Raji (cell line): ENCODE results near the gene GCLM.

ENCODE experiments used
- POLR2A ChIP-seq: IDR thresholded peaks from 2 replicates; pipeline ENCODE4 v1.6.1; 2011; ENCODE audit warnings: low read depth, low read length, control low read depth; ENCODE audit not compliant: insufficient read depth

Gene GCLM

GRCh38 chr1:93851878-93852277, 57.4 kb downstream of the GCLM start:
- no peak for TF ChIP-seq POLR2A

DNA sequence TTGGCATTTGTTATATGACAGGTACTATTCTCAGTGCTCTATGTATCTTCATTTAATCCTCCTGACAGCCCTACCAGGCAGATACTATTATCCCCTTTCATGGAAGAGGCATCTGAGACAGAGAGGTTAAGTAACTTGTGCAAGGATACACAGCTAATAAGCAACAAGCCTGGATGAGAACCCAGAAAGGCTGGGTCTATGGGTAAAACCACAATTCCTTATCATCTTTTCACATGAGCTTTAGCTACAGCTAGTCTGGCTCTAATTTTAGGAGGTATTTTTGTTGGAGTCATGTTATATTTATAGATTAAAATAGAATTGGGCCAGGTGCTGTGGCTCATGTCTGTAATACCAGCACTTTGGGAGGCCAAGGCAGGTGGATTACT, 57.9 kb downstream of the GCLM start:
- TF ChIP-seq POLR2A: no peak

GRCh38 chr1:93848350-93848883, 60.8 kb downstream of the GCLM start:
- TF ChIP-seq POLR2A: no peak

- peak; percentile 38 for TF ChIP-seq POLR2A
Measured at GRCh38 chr1:93847811-93848288, 61.4 kb downstream of the GCLM start.

DNA sequence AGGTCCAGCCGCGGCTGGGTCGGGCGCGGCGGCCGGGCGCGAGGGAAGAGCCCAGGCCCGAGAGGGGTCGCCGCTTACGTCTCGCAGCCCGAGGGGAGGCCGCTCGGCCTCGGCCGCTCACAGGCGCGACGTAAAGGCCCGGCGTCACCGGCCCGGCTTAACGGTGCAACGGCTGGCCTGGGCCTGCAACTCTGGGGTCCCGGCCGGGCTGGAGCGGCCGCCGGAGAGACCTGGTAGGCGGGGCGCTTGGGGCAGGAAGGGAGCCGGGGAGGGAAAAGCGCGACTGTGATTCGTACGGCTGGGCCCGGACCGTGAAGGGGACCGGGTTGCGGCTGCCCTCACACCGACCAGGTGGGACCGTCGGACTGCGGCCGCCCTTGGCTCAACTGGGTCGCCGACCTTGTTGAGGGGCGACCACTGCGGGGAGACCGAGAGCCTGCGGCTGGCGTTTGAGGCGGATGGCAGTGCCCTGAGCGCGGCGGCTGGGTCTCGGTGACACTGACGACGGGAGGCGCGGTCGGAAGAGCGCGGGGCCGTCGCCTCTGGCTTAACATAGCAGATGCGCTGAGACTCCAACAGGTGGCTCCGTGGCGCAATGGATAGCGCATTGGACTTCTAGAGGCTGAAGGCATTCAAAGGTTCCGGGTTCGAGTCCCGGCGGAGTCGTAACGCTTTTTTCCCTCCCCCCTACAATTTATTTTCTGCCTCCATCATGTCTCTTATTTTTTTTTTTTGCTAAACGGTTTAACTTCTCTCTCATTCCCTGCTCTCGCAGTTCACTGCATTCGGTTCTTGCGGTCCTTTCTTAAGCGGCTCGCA, 62.0 kb downstream of the GCLM start:
- peak; percentile 71 for TF ChIP-seq POLR2A

GRCh38 chr1:93846206-93846991, 62.8 kb downstream of the GCLM start:
- TF ChIP-seq POLR2A: peak; percentile 86

GRCh38 chr1:93845538-93846205, 63.6 kb downstream of the GCLM start:
- TF ChIP-seq POLR2A: no peak

DNA sequence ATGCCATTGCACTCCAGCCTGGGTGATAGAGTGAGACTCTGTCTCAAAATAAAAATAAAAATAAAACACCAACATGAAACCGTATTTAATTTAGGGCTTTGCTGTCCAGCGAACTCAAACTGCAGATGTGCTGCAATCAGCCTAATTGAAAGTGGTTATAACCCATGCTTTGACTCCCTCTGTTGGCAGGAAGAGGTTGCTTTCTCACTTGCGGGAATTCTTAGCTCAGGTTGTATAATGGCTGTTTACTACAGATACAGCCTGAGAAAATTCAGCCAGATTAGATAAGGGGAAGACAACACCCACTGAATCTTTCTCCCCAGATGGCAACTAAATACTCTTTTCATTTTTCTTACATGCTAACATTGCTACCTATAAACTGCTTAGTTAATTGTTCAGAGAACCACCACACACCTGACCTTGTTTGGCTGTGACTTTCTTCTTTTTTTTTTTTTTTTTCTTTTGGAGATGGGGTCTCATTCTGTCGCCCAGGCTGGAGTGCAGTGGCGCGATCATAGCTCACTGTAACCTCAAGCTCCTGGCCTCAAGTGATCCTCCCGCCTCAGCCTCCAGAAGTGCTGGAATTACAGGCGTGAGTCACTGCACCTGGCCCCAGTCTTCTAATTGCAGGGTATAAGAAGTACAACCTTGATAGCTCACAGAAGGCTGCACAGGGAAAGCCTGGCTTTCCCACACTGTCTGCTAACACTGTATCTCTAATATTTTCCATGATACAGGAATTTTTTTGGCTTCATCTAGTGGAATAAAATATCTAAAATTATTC, 64.8 kb downstream of the GCLM start:
- TF ChIP-seq POLR2A: no peak

- TF ChIP-seq POLR2A: no peak
Measured at GRCh38 chr1:93842750-93843500, 66.3 kb downstream of the GCLM start.

GRCh38 chr1:93841771-93842170, 67.5 kb downstream of the GCLM start:
- TF ChIP-seq POLR2A: no peak

GRCh38 chr1:93840956-93841482, 68.2 kb downstream of the GCLM start:
- TF ChIP-seq POLR2A: no peak

GRCh38 chr1:93839753-93840152, 69.5 kb downstream of the GCLM start:
- TF ChIP-seq POLR2A: no peak

DNA sequence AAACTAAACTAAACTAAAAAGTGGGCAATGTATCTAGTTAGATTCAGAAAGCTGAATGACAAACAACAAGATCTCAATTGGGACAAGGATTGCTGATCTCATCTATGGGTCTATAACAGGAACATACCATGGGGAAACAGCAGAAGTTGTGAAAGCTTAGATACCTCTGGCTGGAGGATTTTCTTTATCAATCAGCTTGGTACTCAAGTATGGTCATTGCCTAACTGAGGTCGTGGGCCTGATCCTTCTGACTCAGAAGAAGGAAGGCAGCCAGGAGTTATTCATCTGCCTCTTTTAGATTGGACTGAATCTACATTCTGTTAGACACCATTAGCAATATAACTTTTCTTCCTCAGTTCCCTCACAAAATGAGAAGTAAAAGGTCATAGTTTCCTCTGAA, 69.9 kb downstream of the GCLM start:
- TF ChIP-seq POLR2A: no peak

DNA sequence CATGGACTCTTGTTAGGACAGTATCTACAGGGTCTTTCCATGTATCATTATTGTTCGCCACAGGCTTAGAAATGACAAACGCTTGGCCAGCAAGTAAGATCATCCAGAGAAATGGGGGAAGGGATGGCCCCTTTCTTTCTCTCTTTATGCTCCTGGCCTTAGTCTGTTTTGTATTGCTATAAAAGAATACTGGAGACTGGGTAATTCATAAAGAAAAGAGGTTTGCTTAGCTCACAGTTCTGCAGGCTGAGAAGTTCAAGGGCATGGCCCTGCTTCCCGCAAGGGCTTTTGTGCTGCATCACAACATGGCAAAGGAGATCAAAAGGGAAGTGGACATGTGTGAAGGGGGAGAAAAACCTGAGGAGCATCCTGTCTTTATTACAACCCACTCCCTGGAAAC, 71.3 kb downstream of the GCLM start:
- no peak for TF ChIP-seq POLR2A
